ENCODE data around the gene SCPEP1.

Gene SCPEP1

DNA sequence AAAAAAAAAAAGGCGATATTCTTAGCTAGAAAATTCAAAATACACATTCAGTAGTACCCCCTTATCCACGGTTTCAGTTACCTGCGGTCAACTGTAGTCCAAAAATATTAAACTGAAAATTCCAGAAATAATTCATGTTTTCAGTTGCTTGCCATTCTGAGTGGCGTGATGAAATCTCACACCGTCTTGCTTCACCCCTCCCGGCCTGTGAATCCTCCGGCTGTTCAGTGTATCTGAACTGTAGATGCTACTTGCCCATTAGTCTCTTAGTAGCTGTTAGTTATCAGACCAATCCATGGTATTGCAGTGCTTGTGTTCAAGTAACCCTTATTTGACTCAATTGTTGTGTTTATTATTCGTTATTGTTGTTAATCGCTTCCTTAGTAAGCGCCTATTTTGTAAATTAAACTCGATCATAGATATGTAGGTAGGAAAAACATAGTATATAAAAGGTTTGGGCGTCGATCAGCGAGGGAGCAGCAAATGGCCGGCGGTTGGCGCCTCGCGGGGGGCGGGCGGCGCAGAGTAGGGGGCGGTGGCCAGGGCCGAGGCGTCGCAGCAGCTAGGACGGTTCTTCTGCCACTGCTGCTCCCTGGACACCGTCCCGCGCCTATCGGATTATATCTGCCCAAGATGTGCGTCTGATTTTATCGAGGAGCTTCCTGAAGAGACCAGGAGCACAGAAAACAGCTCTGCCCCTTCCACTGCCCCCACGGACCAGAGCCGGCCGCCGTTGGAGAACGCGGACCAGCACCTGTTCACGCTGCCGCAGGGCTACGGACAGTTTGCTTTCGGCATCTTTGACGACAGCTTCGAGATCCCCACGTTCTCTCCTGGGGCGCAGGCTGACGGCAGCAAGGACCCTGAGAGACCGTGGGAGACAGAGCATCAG lies 67.3 kb downstream of the SCPEP1 start:
- DNase-seq, result no peak

DNA sequence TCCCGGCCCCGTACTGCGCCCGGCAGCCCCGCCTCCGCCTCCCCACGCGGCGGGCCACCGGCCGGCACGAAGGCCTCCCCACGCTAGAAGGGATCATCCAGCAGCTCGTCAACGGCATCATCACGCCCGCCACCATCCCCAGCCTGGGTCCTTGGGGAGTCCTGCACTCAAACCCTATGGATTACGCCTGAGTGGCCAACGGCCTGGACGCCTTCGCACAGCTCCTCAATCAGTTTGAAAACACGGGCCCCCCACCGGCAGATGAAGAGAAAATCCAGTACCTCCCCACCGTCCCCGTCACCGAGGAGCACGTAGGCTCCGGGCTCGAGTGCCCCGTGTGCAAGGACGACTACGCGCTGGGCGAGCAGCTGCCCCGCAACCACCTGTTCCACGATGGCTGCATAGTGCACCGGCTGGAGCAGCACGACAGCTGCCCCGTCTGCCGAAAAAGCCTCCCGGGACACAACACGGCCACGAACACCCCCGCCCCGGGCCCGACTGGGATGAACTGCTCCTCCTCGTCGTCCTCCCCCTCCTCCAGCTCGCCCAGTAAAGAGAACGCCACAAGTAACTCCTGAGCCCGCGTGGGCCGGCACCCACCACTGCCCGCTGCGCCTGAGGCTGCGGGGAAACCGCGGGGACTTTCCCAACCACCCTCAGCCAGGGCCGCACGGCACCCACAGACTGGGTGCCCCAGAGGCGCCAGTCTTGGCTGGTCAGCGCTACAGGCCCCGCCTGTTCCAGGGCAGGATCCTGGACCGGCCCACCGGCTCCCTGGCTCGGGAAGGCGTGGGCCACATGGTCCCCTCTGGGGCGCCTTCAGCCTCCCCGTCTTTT lies 68.2 kb downstream of the SCPEP1 start:
- peak; percentile 39 for DNase-seq

DNA sequence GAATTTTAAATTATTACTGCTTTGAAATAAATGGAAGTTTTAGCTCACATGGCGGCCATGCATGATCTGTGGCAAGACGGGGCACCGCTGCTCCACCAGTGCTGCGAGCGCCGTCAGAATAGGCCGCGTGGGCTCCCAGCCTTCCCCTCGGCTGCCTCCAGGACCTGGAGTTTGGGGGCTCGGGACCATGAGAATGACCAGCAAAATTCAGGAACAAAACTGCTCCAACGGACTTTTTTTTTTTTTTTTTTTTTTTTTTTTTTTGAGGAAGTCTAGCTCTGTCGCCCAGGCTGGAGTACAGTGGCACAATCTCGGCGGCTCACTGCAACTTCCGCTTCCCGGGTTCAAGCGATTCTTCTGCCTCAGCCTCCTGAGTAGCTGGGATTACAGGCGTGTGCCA lies 68.8 kb downstream of the SCPEP1 start:
- DNase-seq, result no peak

DNA sequence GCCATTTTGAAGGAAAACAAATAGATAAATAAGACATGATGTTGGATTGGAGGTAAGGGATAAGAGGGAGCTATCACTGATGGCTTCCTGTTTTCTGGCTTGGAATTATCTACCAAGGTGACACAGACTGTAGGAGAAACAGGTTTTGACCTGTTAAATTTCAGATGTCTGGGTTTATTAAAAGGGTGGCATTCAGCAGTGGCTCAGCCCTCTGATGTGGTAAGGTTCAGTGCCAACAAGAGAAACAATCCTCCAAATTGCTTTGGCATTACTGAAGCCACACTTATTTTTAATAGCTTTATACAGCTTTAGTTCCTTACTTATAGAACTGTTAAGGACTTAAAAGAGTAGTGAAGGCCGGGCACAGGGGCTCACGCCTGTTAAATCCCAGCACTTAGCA lies 70.2 kb downstream of the SCPEP1 start:
- no peak for DNase-seq

DNA sequence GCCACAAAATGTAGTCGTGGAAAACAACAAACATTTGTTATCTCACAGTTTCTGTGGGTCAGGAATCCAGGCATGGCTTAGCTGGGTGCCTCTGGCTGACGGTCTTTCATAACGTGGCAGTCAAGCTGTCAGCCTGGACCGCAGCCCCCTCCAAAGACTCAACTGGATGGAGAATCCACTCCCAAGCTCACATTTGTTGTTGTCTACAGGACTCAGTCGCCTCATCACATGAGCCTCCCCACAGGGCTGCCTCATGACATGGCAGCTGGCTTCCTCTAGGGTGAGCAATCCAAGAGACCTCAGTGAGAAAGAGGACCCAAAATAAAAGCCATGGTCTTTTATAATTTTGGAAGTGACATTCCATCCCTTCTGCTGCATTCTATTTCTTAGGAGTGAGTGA lies 72.4 kb downstream of the SCPEP1 start:
- DNase-seq, result no peak

DNA sequence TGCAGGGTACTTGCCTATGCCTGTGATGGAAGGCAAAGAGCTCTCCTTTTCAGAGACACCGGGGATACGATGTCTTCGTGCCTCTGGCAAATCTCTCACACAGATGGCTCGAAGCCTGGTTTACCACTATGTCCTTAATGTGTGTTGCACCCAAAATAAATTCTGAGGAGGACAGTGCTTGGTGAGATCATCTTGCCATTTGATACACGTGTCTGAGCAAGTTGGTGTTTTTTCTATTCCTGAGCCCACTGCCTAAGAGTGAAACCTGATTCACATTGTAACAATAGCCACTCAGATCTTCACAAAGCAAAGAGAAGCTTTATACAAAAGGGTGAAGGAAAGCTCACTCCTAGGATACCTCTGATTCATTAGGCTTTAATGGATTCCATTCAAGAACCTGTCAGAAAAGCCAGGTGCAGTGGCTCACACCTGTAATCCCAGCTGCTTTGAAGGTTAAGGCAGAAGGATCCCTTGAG lies 74.0 kb downstream of the SCPEP1 start:
- no peak for DNase-seq

All from stimulated activated naive CD4-positive, alpha-beta T cell treated with Interleukin-2 at 50 U/mL for 16 hours (primary cell).